HEK293 (cell line): ENCODE measurements around the gene ITGAX.

Source experiments
- CTCF ChIA-PET: fragments of 350-600 bp; formaldehyde crosslinking; extraction: SDS; loops from one replicate; lab custom pipeline; 2021; ENCODE audit warnings: antibody characterized with exemption; lab: Yijun Ruan, JAX
- POLR2A ChIA-PET: fragments of 300-600 bp; formaldehyde crosslinking; extraction: SDS; loops from one replicate; lab custom pipeline; 2020; ENCODE audit warnings: antibody characterized with exemption, inconsistent platforms; lab: Yijun Ruan, JAX
- H3K27ac ChIP-seq: fragments of 200-500 bp; sonication (Bioruptor generic); 2 replicates; pipeline ENCODE4 v1.5.1; 2014; ENCODE audit warnings: low read depth, low read length, control low read depth, inconsistent platforms; ENCODE audit errors: extremely low read depth
- H3K36me3 ChIP-seq, 2 experiments: fragments of 200-500 bp in 1 of 2; sonication (Bioruptor generic) in 1 of 2; 1 replicate in 1 of 2; 2 replicates in 1 of 2; pipeline ENCODE4 v1.5.1; 2014 to 2017; ENCODE audit warnings: inconsistent platforms in 2 of 2, low read length in 2 of 2; ENCODE audit not compliant: control insufficient read depth in 2 of 2, insufficient read depth in 1 of 2
- H3K4me1 ChIP-seq: fragments of 200-500 bp; sonication (Bioruptor generic); 2 replicates; pipeline ENCODE4 v1.5.1; 2014; ENCODE audit warnings: mild to moderate bottlenecking, low read length, inconsistent platforms; ENCODE audit not compliant: control insufficient read depth, insufficient read depth
- H3K4me3 ChIP-seq: 2 replicates; pipeline ENCODE4 v1.5.1; 2011; ENCODE audit warnings: low read depth, mild to moderate bottlenecking, control low read depth, low read length, moderate library complexity
- H3K9me3 ChIP-seq: fragments of 200-500 bp; sonication (Bioruptor generic); 2 replicates; pipeline ENCODE4 v1.5.1; 2014; ENCODE audit warnings: low read depth, low read length, inconsistent platforms; ENCODE audit not compliant: control insufficient read depth, insufficient read depth
- EGR2 ChIP-seq: fragments of 450-650 bp; formaldehyde crosslinking; IDR thresholded peaks from 2 replicates; pipeline ENCODE4 v1.5.1; 2016; ENCODE audit warnings: low read depth, missing biosample characterization, missing genetic modification characterization
- GFI1B ChIP-seq: fragments of 450-650 bp; formaldehyde crosslinking; IDR thresholded peaks from 2 replicates; pipeline ENCODE4 v1.5.1; 2016; ENCODE audit warnings: missing biosample characterization, missing genetic modification characterization
- GLI4 ChIP-seq: fragments of 450-650 bp; formaldehyde crosslinking; IDR thresholded peaks from 2 replicates; pipeline ENCODE4 v1.5.1; 2016; ENCODE audit warnings: missing biosample characterization, missing genetic modification characterization
- HOXC10 ChIP-seq: sonication (generic); formaldehyde crosslinking; IDR thresholded peaks from 2 replicates; pipeline ENCODE4 v1.8.1; 2023; ENCODE audit warnings: mild to moderate bottlenecking, missing genetic modification reagents
- KLF9 ChIP-seq: fragments of 450-650 bp; formaldehyde crosslinking; IDR thresholded peaks from 2 replicates; pipeline ENCODE4 v1.5.1; 2016; ENCODE audit warnings: missing biosample characterization, missing genetic modification characterization, low read depth
- MYNN ChIP-seq: fragments of 450-650 bp; formaldehyde crosslinking; IDR thresholded peaks from 2 replicates; pipeline ENCODE4 v1.5.1; 2016; ENCODE audit warnings: missing biosample characterization, missing genetic modification characterization, borderline replicate concordance
- ZNF266 ChIP-seq: fragments of 450-650 bp; formaldehyde crosslinking; IDR thresholded peaks from 2 replicates; pipeline ENCODE4 v1.5.1; 2016; ENCODE audit warnings: missing biosample characterization, missing genetic modification characterization, low read depth
- ZNF37A ChIP-seq: fragments of 450-650 bp; IDR thresholded peaks from 2 replicates; pipeline ENCODE4 v1.5.1; 2018; ENCODE audit warnings: missing biosample characterization, missing genetic modification characterization
- ZNF433 ChIP-seq: fragments of 450-650 bp; formaldehyde crosslinking; IDR thresholded peaks from 2 replicates; pipeline ENCODE4 v1.5.1; 2016; ENCODE audit warnings: missing biosample characterization, missing genetic modification characterization, low read depth
- ZNF521 ChIP-seq: fragments of 450-650 bp; formaldehyde crosslinking; IDR thresholded peaks from 2 replicates; pipeline ENCODE4 v1.5.1; 2017; ENCODE audit warnings: missing biosample characterization, mild to moderate bottlenecking, missing genetic modification characterization
- ZNF561 ChIP-seq: fragments of 450-650 bp; IDR thresholded peaks from 2 replicates; pipeline ENCODE4 v1.5.1; 2018; ENCODE audit warnings: missing biosample characterization, missing genetic modification characterization, borderline replicate concordance
- ZNF571 ChIP-seq: fragments of 450-650 bp; formaldehyde crosslinking; IDR thresholded peaks from 2 replicates; pipeline ENCODE4 v1.5.0; 2017; ENCODE audit warnings: missing biosample characterization, missing genetic modification characterization
- ZNF629 ChIP-seq: fragments of 450-650 bp; formaldehyde crosslinking; IDR thresholded peaks from 2 replicates; pipeline ENCODE4 v1.5.1; 2017; ENCODE audit warnings: missing biosample characterization, missing genetic modification characterization
- ZNF707 ChIP-seq: fragments of 450-650 bp; formaldehyde crosslinking; IDR thresholded peaks from 2 replicates; pipeline ENCODE4 v1.5.1; 2016; ENCODE audit warnings: missing biosample characterization, missing genetic modification characterization
- TF ChIP-seq, protein P1 (sequence below): fragments of 450-650 bp; formaldehyde crosslinking; IDR thresholded peaks from 2 replicates; pipeline ENCODE4 v1.5.1; 2016; ENCODE audit warnings: missing biosample characterization, missing genetic modification characterization
- TF ChIP-seq, protein P2 (sequence below): fragments of 450-650 bp; formaldehyde crosslinking; IDR thresholded peaks from 2 replicates; pipeline ENCODE4 v1.5.1; 2016; ENCODE audit warnings: missing biosample characterization, missing genetic modification characterization, low read depth
- TF ChIP-seq, protein P3 (sequence below): sonication (generic); formaldehyde crosslinking; IDR thresholded peaks from 2 replicates; pipeline ENCODE4 v1.8.1; 2022; ENCODE audit warnings: mild to moderate bottlenecking, moderate library complexity, missing genetic modification reagents
- TF ChIP-seq, protein P4 (sequence below): fragments of 450-650 bp; formaldehyde crosslinking; IDR thresholded peaks from 2 replicates; pipeline ENCODE4 v1.5.1; 2016; ENCODE audit warnings: missing biosample characterization, missing genetic modification characterization

The ITGAX gene

DNA sequence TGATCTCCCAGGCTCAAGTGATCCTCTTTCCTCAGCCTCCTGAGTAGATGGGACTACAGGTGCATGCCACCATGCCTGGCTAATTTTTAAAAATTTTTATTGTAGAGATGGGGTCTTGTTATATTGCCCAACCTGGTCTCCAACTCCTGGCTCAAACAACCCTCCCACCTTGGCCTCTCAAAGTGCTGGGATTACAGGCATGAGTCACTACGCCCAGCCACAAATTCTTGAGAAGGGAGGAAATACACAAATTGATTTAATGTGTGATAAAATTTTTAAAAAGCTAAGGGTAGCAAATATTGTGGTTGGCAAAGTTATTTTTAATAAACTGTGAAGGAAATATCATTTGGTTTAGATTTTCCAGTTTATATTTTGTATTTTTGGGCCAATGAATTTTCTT is 47.7 kb downstream of the ITGAX start:
- ChIA-PET CTCF (interaction anchor here (0.7 to 0.9 kb wide), 2 partner anchors 13 to 38 kb away, joined by 3 read pairs; no protein-coding TSS in a partner anchor), POLR2A (no interaction called here)
- Histone ChIP-seq H3K4me1 (no peaks in the 10 kb centered on the region), H3K27ac (no peak overlapping the region), H3K36me3 (peaks cover 0 to 36% of the 10 kb centered on the region in 2 experiments; a peak in 1 of 3 replicates), H3K9me3 (no peaks in the 10 kb centered on the region), H3K4me3 (no peak overlapping the region)
- TF ChIP-seq ZNF571 (tag by site-specific recombination) (no peak), GLI4 (tag by site-specific recombination) (no peak), MYNN (tag by site-specific recombination) (no peak), ZNF266 (no peak), ZNF521 (tag by site-specific recombination) (no peak), ZNF707 (tag by site-specific recombination) (no peak), HOXC10 (CRISPR knock-in tag) (no peak), ZNF433 (no peak), GFI1B (tag by site-specific recombination) (no peak), ZNF629 (tag by site-specific recombination) (no peak), ZNF37A (tag by site-specific recombination) (no peak), KLF9 (tag by site-specific recombination) (no peak), EGR2 (tag by site-specific recombination) (no peak), ZNF561 (tag by site-specific recombination) (no peak)
- TF ChIP-seq, protein P1, sequence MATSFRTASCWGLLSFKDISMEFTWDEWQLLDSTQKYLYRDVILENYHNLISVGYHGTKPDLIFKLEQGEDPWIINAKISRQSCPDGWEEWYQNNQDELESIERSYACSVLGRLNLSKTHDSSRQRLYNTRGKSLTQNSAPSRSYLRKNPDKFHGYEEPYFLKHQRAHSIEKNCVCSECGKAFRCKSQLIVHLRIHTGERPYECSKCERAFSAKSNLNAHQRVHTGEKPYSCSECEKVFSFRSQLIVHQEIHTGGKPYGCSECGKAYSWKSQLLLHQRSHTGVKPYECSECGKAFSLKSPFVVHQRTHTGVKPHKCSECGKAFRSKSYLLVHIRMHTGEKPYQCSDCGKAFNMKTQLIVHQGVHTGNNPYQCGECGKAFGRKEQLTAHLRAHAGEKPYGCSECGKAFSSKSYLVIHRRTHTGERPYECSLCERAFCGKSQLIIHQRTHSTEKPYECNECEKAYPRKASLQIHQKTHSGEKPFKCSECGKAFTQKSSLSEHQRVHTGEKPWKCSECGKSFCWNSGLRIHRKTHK (tag by site-specific recombination), result no peak
- TF ChIP-seq, protein P2, sequence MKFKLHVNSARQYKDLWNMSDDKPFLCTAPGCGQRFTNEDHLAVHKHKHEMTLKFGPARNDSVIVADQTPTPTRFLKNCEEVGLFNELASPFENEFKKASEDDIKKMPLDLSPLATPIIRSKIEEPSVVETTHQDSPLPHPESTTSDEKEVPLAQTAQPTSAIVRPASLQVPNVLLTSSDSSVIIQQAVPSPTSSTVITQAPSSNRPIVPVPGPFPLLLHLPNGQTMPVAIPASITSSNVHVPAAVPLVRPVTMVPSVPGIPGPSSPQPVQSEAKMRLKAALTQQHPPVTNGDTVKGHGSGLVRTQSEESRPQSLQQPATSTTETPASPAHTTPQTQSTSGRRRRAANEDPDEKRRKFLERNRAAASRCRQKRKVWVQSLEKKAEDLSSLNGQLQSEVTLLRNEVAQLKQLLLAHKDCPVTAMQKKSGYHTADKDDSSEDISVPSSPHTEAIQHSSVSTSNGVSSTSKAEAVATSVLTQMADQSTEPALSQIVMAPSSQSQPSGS (tag by site-specific recombination), result no peak
- TF ChIP-seq, protein P3, sequence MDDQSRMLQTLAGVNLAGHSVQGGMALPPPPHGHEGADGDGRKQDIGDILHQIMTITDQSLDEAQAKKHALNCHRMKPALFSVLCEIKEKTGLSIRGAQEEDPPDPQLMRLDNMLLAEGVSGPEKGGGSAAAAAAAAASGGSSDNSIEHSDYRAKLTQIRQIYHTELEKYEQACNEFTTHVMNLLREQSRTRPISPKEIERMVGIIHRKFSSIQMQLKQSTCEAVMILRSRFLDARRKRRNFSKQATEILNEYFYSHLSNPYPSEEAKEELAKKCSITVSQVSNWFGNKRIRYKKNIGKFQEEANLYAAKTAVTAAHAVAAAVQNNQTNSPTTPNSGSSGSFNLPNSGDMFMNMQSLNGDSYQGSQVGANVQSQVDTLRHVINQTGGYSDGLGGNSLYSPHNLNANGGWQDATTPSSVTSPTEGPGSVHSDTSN (CRISPR knock-in tag), result no peak
- TF ChIP-seq, protein P4, sequence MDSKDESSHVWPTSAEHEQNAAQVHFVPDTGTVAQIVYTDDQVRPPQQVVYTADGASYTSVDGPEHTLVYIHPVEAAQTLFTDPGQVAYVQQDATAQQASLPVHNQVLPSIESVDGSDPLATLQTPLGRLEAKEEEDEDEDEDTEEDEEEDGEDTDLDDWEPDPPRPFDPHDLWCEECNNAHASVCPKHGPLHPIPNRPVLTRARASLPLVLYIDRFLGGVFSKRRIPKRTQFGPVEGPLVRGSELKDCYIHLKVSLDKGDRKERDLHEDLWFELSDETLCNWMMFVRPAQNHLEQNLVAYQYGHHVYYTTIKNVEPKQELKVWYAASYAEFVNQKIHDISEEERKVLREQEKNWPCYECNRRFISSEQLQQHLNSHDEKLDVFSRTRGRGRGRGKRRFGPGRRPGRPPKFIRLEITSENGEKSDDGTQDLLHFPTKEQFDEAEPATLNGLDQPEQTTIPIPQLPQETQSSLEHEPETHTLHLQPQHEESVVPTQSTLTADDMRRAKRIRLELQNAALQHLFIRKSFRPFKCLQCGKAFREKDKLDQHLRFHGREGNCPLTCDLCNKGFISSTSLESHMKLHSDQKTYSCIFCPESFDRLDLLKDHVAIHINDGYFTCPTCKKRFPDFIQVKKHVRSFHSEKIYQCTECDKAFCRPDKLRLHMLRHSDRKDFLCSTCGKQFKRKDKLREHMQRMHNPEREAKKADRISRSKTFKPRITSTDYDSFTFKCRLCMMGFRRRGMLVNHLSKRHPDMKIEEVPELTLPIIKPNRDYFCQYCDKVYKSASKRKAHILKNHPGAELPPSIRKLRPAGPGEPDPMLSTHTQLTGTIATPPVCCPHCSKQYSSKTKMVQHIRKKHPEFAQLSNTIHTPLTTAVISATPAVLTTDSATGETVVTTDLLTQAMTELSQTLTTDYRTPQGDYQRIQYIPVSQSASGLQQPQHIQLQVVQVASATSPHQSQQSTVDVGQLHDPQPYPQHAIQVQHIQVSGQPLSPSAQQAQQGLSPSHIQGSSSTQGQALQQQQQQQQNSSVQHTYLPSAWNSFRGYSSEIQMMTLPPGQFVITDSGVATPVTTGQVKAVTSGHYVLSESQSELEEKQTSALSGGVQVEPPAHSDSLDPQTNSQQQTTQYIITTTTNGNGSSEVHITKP (tag by site-specific recombination), result no peak
